Chondrocyte (in vitro differentiated cells): ENCODE measurements around the gene NR4A1. TPM values are rescaled to one million over a fixed set of nuclear protein-coding genes. Genes with fewer than 3 reads are reported as not detected.

ENCODE experiments used
- DNase-seq: peaks from one replicate; pipeline ENCODE4 v3.0.0; 2021; ENCODE audit warnings: mixed read lengths, low spot score
- H3K27ac Mint-ChIP-seq: one replicate; pipeline ENCODE4 v1.8.0; 2021; ENCODE audit warnings: mild to moderate bottlenecking, moderate library complexity, mixed read lengths; ENCODE audit not compliant: unreplicated experiment
- H3K27me3 Mint-ChIP-seq: 2 replicates; pipeline ENCODE4 v1.8.0; 2021; ENCODE audit warnings: low read depth, mixed read lengths
- H3K36me3 Mint-ChIP-seq: 2 replicates; pipeline ENCODE4 v1.8.0; 2021; ENCODE audit warnings: low read depth, mixed read lengths
- H3K4me1 Mint-ChIP-seq: 2 replicates; pipeline ENCODE4 v1.8.0; 2021; ENCODE audit warnings: low read depth, mild to moderate bottlenecking, mixed read lengths
- H3K4me3 Mint-ChIP-seq: one replicate; pipeline ENCODE4 v1.8.0; 2021; ENCODE audit warnings: mild to moderate bottlenecking, moderate library complexity, mixed read lengths; ENCODE audit not compliant: unreplicated experiment
- H3K9me3 Mint-ChIP-seq: 2 replicates; pipeline ENCODE4 v1.8.0; 2021; ENCODE audit warnings: low read depth, mixed read lengths
- CTCF ChIP-seq: fragments of 200-600 bp; sonication (generic); IDR thresholded peaks from 2 replicates; pipeline ENCODE4 v1.5.0; 2021; ENCODE audit warnings: antibody characterized with exemption, mild to moderate bottlenecking, moderate library complexity
- total RNA-seq: library from RNA; stranded (reverse); gene quantifications from 3 replicates; pipeline ENCODE4 v1.2.1, GENCODE V29; 2021

The NR4A1 gene
- total RNA-seq, 1 donor from 2014 or later: 7.3 TPM

DNA sequence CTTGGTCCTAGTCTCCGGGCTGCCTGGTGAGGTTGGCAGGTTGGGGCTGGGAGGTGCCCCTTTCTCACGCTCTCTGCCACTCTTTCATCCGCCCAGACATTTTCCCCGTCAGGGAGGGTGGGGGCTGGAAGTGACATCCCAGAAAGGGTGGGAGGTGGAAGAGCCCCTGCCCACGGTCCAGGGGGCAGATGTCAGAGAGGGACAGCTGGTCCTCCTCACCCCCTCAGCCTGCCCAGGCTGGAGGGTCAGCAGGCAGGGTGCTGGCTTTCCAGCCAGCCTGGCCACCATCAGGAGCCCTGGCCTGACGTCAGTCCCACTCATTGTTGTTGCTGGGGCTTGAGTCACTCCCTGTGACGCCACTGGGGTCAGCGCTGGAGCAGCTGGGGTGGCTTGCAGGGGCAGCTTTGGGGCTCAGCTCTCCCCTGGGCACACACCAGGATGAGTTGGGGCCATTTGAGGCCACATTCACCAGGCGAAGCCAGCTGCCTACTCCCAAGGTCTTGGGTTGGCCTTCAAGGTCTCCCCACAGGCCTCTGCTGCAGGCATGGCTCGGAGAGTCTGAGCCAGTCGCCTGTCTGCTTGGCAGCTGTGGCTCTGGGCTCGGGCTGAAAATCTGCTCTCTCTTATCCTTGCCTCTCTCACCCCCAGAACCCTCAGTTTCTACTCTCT, 12.9 kb downstream of the NR4A1 start:
- Mint-ChIP-seq H3K27me3 (peaks cover 2% of the 10 kb centered on the region), H3K9me3 (no peaks in the 10 kb centered on the region), H3K36me3 (no peaks in the 10 kb centered on the region), H3K4me1 (peaks cover 2% of the 10 kb centered on the region), H3K4me3 (no peak overlapping the region), H3K27ac (no peak overlapping the region)
- DNase-seq: peak; percentile 66
- TF ChIP-seq CTCF: no peak

DNA sequence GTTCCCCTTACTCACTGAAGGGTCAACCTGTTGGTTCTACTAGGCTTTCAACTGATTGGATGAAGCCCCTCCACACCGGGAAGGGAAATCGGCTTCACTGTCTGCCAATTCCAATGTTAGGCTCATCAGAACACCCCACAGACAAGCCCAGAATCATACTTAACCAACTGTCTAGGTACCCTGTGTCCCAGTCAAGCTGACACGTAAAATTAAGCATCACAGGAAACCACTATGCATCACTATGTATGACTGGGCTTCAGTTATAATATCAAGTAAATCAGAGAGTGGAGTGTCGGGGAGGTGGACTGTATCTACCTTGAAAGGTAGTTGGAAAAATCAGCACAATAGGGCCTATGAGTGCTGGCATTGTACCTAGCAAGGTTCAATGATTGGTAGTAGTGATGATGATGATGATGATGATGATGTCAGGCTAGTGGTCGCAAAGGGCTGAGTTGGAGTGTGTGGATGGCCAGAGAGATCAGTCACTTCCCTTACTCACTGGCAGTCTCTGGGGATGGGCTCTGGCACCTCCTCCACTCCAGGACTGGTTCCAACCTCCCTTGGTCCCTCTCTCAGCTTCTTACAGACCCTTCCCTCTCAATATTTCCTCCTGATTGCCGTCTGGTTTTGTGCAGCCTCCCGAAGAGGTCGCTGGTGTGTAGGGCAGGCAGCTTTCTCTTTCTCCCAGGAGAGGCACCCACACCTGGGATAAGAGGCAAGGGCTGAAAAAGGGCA, 15.3 kb downstream of the NR4A1 start:
- no peaks in the 10 kb centered on the region for H3K36me3 Mint-ChIP-seq
- H3K27ac Mint-ChIP-seq: no peak overlapping the region
- no peak for TF ChIP-seq CTCF
- DNase-seq: no peak
- H3K9me3 Mint-ChIP-seq: no peaks in the 10 kb centered on the region
- peaks cover 2% of the 10 kb centered on the region for H3K27me3 Mint-ChIP-seq
- no peak overlapping the region for H3K4me3 Mint-ChIP-seq
- peaks cover 19% of the 10 kb centered on the region for H3K4me1 Mint-ChIP-seq

GRCh38 chr12:52067081-52067374, 15.8 kb downstream of the NR4A1 start:
- no peak for TF ChIP-seq CTCF
- H3K4me1 Mint-ChIP-seq: peaks cover 23% of the 10 kb centered on the region
- no peak overlapping the region for H3K27ac Mint-ChIP-seq
- H3K36me3 Mint-ChIP-seq: no peaks in the 10 kb centered on the region
- H3K27me3 Mint-ChIP-seq: peaks cover 2% of the 10 kb centered on the region
- DNase-seq: no peak
- no peak overlapping the region for H3K4me3 Mint-ChIP-seq
- no peaks in the 10 kb centered on the region for H3K9me3 Mint-ChIP-seq

DNA sequence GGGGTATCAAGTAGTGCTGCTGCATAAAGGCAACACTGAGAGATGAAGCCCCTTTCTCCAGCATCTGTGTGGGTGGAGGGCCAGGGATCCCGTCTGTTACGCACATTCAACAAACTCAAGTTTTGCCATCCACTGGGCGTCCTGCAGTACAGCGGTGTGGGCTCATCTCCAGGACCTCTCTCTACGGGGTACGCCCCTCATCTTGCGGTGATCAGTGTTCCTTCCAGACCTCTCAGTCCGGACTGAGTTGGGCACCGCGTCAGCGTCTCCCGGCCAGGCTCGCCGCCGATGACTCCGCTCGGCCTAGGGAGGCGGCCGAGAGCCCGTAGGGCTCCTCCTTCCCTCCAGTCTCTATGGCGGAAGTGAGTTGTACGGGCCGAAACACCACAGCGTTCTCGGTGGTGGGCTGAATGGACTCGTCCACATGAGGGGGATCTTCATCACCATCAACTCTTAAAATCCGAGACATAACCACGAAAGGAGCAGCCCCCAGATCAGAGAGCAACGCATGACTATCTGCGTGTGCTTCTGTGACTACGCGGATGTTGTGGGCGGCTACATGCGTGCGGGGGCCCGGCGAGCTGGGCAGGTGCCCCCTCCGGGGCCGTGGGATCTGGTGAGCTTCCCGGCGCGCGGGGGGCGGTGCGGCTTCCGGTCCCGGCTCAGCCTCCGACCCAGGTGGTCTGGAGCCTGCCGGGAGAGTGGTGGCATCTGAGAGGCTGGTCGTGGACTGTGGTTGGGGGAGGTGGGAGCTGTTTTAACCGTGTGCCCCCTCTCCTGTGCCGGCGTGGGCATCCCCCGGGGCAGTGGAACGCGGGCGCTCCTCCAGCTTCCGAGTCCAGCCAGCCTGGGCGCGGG, 18.3 kb downstream of the NR4A1 start, which contains the start of gene ATG101:
Gene ATG101, plus strand, starts transcription at position 652 of the 858 bp plus-strand sequence. CDS start 3,673 bp downstream, outside the sequence.
- peak; percentile 97 for DNase-seq
- peak within 1 kb of the TSS; percentile 96 for H3K4me3 Mint-ChIP-seq
- peak within 1 kb of the TSS; percentile 97 for H3K27ac Mint-ChIP-seq
- H3K4me1 Mint-ChIP-seq: peaks cover 46% of the 10 kb centered on the region
- H3K9me3 Mint-ChIP-seq: no peaks in the 10 kb centered on the region
- peaks cover 15% of the 10 kb centered on the region for H3K36me3 Mint-ChIP-seq
- TF ChIP-seq CTCF: peak; percentile 72
- H3K27me3 Mint-ChIP-seq: peaks cover 2% of the 10 kb centered on the region
